HG02884 (cell line): Measurements from ENCODE around the gene CARS1.

Experiments used
- ATAC-seq: cut with Tn5 transposase; IDR thresholded peaks from one replicate; pipeline ENCODE4 v1.9.1; 2021; ENCODE audit warnings: mild to moderate bottlenecking, moderate library complexity; ENCODE audit not compliant: unreplicated experiment

Gene CARS1

GRCh38 chr11:2963112-2963754 lies 94.0 kb downstream of the CARS1 start:
- ATAC-seq: no peak

DNA sequence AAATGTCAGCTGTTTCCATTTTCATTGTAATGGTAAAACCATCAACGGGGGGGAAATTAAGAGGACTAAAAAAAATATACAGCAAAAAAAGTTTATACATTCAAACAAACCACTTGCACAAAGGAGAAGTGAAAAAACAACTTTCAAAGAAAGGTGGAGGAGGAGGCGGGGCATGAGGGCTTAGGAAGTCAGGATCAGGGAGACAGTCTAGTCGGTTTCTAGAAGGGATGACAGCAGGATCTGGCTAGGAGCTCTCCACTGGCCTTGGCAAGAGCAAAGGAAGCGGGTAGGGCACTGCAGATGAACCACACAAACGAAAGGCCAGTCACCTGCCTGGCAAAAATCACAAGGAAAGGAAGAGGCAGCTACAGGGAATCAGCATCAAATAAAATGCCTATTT lies 96.1 kb downstream of the CARS1 start:
- no peak for ATAC-seq

DNA sequence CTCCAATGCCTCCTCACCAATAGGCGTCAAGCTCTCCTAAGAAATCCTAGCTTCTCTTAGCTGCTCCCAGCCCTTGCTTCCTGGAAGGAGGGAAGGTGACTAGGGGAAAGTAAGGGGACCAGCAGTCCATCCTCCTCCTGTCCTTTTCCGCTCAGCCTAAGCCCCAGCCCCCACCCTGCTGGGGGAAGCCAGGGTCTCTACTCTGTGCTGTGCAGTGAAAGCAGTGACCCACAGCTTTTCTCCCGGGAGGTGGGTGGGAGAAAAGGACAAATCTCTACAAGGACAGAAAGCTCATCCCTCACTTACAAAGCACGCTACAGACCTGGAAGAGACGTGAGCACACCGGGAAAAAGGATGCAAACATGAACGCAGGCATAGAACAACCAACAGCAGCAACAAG lies 97.1 kb downstream of the CARS1 start:
- no peak for ATAC-seq

DNA sequence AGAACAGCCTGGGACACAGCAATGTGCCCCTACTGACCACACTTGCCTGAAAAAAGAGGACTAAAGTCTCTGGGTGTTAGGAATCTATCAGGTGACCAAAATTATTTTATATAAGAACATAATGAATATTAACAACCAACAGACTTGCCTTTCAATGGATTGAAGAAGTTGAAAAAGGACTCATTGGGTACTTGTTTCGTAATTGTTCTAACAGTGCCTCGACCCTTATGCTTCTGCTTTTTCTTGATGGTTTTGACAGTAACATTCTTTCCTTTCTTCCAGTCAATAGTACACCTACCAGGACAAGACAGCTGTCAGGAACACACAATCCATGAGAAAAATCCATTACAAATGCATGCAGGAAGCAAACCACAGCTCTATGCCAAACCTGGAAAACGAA lies 99.0 kb downstream of the CARS1 start:
- no peak for ATAC-seq

- no peak for ATAC-seq
Observed at GRCh38 chr11:2955906-2956476, 101.2 kb downstream of the CARS1 start.

- no peak for ATAC-seq
Observed at GRCh38 chr11:2954263-2954662, 103.0 kb downstream of the CARS1 start.

- ATAC-seq: no peak
Observed at GRCh38 chr11:2952290-2952689, 104.9 kb downstream of the CARS1 start.

DNA sequence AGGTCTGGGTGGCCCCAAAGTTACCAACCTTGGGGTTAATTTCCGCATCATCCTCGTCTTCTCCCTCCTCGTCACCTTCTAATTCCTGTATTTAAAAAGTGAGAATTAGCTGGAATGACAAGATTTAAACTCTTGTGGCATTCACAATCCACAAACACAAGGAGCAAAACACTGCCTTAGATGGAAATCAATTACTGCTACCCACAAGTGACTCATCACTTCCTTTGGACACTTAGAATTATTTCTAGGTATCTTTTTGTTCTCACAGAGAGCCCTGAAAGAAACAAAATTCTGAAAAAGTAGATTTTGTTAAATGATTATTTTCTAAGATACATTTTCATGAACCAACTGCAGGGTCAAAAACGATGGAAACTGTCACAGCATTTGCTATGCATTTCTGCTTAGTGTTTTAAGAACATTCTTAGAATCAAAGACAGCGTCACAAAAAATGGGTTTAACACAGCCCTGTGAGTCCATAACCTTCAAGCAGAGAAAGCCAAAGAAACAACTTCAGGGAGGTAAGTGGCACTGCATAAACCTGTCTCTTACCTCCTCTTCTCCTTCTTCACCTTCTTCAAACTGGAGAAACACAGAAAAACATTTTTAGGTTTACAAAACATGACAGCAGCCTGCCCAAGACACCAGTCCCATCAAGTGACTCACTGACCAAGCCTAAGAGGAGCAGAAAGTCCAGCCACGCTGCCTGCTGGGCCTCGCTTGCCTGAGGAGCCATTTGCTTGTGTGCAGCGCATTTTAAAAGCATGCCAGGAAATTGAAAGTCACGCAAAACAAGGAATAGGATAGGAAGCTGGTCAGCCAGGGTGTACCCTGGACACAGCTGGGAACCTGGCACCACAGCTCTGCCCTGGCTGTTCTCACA lies 105.8 kb downstream of the CARS1 start:
- ATAC-seq: no peak
